SIG-M5 treated with dmso at 0.1 percent for 504 hours (cell line): ENCODE results near the gene BBX.
A peak's percentile ranks its signal among the peaks of the same experiment; 100 is the strongest.
"Not testable (repeated sequence)": the region's sequence is repeated elsewhere in the genome, so short reads cannot be mapped to it uniquely, and the experiment has no call there.

Source experiments
- DNase-seq: peaks from one replicate; lab custom pipeline; 2025; ENCODE audit not compliant: unreplicated experiment; lab: John Stamatoyannopoulos, UW

BBX gene

DNA sequence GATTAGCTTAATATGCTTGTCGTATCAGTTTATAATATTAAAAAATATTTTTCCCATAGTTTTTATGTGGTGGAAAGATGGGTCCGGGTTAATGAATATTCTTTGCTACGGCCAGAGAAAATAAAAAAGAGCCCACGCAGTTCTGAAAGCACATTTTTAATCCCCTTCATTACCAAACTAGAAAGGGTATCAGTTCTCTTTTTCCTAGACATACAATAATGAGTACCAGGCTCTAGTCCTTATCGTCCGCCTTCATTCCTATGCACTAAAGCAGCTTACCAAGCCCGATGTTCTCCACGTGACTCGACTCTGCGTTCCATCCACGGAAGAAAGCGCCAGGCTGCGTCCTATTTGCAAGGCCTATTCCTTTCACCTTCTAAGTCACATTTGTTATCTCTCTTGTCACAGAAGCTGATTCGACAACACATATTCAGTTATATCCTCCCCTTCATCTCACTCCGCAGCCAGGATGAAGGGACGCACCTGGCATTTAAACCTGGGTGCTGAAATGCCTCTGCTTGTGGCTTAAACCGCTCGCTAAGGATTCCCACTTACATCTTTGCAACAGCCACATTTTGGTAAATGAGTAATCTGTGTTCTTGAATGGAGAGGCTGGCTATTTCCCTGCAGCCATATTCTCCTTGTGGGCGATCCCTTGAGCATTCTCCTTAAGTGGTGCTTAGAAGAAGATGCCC, 311.1 kb downstream of the BBX start:
- DNase-seq: no peak

DNA sequence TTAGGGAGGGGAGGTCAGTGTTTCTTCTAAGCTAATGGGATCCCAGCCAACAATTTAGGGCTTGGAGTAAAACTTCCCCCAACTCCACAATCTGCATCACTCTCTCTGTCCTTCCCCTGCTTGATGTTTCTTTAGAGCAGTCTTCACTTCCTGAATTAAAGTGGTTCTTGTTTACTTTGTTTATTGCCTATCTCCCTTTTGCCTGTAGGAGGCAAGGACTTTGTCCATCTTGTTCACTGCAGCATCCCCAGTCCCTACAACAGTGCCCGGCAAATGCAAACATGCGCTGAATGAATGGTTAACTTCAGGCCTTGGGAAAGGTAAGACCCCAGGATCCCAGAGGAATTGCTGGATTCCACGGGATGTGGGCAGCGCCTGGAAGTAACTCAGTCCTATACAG, 312.2 kb downstream of the BBX start:
- DNase-seq: not testable (repeated sequence)

DNA sequence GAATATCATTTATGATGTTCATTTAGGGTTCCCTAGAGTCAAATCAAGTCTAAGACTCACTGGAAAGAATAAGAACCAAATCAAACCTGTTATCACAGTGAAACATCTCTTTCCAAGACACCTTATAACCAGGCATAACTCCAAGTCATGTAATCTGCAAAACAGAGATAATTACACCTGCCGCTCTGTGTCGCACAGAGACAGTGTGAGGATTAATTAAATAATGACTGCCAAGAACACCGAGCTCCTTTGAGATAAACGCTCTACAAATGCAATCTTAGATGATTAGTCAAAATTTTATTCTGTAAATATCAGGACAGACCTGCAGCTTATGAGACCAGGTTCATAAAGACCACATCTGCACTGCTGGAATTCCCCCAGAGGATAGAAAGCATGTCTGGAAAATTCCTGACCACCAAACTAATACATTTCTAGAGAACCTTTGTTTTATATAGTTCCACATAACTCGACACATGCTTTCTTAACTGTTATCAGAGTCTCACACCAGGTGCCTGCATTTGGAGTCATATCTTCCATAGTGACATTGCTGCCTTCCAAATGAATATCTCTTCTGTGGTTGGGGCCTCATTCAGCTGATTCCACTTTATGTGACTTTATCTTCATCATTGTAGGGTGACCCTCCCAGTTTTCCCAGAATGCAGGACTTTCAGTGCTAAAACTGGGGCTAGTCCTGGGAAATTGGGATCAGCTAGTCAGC, 315.3 kb downstream of the BBX start:
- DNase-seq: no peak

DNA sequence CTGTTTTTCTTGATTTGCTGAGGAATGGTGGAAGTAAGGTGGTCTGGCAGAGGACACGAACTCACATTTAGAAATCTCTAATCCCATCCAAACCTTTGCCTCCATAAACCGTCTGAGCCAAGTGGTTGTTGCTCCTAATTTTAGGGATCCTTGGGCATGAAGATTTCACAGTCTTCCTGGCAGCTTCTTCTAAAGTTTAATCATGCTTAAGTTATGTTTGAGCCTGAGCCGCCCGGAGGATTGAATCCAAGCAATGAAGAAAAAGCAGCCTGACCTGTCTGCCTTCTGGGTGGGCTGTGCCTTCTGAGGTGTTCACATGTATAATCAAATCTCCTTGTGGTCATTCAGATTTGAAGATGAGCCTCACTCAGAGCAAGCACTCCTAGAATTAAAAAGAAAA, 319.1 kb downstream of the BBX start:
- no peak for DNase-seq

- DNase-seq: no peak
These were observed 320.2 kb downstream of the BBX start for GRCh38 chr3:107842940-107843339.

GRCh38 chr3:107845380-107846278, 322.9 kb downstream of the BBX start:
- DNase-seq: no peak

DNA sequence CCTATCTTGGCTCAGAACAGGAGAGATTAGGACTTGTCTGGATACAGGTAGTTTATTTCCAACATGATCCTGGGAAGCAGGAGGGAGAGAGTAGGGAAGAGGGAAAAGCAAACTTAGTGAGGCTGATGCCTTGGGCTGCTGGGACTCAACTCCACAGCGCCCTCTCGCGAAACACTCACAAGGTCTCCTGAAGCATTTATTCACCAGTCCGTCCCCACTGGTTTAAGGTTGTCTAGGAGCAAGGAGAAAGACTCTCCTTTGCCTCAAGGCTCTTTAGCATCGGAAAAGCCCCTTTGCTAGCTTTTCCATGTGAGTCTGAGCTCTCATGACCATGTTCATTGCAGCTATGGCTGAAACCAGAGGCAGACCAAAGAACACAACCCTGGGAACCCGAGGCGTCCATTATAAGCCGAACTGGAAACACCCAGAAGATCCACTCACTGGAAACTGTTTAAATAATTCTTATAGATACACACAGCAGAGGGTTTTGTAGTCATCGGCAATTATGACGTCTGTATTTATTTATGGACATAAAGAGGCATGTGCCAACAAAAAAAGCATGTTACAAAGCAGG, 323.6 kb downstream of the BBX start:
- peak; percentile 47 for DNase-seq

DNA sequence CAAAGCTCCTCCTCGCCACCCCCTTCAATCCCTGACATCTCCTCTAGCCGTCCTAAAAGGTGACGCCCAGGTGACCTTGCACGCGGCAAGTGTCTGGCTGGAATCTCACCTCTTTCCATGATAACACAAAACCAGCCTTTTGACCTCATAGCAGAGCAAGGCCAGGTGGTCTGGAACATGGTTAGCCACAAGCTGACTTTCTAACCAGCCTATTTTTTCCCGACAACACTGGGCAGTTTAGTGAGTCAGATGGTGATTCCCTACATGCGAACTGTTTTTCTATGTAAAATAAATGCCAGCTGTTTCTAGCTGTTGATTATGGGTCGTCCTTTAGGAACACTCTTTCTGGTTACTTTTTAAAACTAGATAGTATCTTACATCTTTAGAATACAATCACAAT, 325.0 kb downstream of the BBX start:
- DNase-seq: no peak

DNA sequence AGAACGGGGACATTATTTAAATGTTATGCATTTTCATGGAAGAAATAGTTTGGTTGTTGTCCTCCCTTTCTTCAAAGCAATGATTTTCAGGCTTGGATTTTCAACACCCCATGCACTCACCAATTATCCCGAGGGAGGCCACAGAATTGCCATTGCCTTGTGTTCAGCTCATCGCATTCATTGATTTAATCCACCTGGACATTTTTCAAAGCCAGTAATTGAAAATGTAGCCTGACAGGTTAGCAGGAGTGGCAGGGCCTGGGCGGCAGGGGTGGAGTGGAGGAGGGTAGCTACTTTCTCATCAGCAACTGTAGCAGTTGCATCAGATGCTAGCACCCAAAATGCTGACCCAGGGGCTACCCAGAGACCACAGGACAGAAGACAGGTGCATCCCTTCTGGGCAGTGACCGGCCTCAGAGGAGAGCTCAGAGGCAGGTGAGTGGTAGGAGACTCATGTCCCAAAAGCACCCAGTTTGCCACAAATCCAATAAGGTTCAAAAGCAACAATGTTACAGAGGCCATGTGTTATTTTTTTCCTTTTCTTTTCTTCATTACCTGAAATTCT, 325.7 kb downstream of the BBX start:
- no peak for DNase-seq

DNA sequence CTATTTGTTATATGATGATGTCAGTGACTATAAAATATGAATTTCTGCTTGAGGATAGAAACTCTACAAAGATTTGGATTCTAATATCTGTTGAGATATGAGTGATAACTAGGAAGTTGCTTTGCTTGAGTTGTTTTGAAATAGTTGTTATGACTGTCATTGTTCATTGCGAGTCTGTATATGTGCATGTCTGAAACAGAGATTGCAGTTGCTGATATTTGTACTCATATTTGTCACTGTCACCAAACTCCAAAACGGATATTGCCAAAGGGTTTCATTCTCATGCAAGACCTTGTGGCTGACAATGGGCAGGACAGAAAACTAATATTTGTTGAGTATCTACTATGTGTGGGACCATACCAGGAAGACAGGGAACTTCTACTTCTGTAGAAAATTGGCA, 327.9 kb downstream of the BBX start:
- DNase-seq: peak; percentile 35

DNA sequence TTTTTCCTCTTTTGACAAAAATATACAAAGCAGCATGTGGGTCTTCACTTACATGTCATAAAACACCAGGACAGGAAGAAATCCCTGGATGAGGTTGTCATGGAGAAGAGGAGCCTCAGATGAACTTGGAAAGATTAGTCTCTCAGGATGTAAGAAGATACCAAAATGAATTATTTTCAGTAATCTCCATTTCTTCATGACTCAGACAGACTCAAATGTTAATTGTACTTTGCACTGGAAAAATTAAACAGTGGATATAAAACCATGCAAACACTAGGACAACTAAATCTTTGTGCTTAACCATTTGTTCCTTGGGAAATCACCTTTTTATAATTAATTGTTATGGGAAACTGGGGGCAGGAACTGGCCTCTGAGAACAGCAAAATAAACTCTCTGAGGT, 331.1 kb downstream of the BBX start:
- no peak for DNase-seq

DNA sequence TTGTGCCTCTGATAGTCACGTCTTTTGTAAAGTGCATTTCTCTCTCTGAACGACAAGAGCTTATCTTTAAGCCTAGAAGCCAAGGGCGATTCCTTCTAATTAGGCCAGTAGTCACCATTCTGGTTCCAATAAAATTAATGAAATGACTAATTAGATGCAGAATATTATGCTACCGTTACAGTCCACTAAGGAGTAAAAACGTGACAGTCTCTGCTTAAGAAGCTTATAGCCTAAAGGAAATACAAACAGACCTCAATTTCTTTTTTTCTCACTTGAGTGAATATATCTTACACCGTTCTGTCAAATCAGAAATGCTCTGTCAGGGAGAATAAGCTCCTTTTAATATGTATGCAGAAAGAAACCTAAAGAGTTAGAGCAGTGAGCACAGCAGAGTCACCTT, 332.0 kb downstream of the BBX start:
- DNase-seq: no peak

DNA sequence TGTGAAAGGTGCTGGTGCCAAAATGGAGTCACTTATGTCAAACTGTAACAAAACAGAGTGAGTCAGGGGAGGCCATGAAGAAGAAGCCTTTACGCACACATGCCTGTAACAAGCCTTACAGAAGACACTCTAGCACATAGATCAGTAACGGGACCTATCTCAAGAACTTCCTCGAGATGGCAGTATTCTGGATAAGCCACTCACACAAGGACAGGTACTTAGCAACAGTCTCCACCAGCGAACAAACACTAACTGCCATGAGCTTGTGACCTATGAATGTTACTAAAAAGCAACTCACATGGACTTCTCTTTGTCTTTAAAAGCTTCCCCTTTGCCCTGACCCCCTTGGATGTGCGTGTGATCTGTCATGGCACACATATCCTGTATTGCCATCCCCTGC, 332.9 kb downstream of the BBX start:
- peak; percentile 72 for DNase-seq

DNA sequence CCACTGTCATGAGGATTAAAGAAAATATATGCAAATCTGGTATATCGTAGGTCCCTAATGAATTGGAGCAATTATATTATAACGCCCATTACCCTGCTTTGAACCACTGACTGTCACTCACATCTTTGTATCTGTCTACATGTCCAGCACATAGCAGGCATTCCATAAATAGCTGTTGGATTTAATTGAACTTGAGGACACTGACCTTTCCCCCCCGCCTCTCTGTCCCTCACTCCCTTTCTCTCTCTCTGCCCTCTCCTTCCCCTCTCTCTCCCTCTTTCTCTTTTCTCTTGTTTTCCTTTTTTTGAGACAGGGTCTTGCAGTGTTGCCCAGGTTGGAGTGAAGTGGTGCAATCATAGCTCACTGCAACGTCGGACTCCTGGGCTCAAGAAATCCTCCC, 335.1 kb downstream of the BBX start:
- no peak for DNase-seq

- no peak for DNase-seq
These were observed 336.1 kb downstream of the BBX start for GRCh38 chr3:107858876-107859275.
